T-helper 2 cell (primary cell): Measurements from ENCODE around the gene OR5AU1.
"Not testable (repeated sequence)": the region's sequence is repeated elsewhere in the genome, so short reads cannot be mapped to it uniquely, and the experiment has no call there.

ENCODE experiments used
- DNase-seq, 5 experiments: peaks; one replicate each; pipeline versions ENCODE4 v3.0.0 to v3.0.0-alpha.2; 2012 to 2022

Gene OR5AU1

DNA sequence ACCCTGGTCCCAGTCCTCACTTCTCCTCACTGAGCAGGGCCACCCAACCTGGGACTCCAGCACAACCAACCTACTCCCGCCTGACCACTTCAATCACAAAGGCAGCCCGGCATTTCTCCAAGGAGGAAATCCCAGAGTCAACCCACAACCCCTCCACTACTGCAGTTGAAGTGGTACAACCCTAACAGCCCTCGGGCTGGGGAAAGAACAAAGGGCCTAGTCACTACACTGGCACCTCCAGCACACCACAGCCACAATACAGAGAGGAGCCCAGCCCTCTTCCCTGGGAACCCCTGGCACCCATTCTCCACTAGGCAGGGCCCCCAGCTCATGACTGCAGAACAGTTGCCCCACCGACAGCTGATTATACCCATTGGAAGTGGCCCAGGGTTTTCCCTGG is 13.7 kb upstream of the OR5AU1 start:
- DNase-seq: no peak

DNA sequence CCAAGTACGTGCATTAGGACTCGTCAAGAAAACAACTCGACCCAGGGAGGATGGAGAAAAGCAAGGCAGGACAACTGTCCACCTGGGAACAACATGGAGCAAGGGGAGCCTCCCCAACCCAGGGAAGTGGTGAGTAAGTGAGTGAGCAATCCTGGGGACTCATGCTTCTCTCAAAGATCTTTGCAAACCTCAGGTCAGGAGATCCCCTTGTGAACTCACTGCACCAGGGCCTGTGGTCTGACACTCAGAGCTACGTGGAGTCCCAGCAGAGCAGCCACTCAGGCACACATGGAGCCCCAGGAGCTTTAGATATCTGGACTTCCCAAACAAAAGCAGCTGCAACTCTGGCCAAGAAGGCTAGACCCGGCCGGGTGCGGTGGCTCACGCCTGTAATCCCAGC is 12.2 kb upstream of the OR5AU1 start:
- no peak for DNase-seq

DNA sequence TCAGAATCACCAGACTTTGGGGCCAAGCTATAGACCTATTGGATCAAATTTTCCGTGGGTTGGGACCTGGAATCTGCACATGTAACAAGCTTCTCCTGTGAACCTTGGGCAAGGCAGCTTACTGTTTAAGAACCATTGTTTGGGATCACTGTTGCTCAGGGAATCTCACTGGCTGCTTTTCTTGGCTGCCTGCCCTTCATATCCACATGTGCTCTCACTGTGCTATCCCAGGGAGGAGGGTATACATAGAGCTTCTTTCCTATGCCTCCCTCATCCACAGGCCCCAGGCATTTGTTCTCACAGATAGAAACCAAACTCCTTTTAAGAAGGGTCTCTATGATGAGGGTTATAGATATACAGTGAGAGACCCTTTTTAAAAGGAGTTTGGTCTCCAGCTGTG is 9.8 kb upstream of the OR5AU1 start:
- not testable (repeated sequence) for DNase-seq

DNA sequence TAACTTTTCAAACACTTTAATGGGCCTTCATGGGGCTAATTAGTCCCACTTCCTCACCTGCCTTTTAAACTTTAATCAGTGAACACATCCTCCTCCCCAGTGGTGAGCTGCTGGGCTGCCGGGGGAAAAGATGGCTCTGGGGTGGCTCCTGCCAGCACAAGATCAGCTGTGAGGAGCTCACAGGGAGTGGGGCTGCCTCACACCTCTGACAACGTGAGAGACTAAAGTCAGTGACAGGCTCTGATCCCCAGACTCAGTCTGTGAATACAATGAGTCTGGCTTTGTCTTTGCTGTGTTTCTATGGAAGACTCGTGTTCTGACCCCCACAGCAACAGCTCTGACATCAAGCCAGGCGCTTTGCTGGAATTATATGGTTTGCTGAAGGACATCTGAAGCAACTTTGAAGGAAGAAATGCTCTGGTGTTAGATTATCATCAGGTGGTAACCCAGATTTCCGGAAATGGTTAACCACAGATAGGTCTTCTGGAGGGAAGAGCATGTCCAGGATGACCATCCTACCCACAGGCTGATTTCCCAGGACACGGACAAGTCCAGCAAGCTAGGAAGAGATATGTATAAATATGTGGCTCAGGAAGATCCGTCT is 9.2 kb upstream of the OR5AU1 start:
- DNase-seq: not testable (repeated sequence)

DNA sequence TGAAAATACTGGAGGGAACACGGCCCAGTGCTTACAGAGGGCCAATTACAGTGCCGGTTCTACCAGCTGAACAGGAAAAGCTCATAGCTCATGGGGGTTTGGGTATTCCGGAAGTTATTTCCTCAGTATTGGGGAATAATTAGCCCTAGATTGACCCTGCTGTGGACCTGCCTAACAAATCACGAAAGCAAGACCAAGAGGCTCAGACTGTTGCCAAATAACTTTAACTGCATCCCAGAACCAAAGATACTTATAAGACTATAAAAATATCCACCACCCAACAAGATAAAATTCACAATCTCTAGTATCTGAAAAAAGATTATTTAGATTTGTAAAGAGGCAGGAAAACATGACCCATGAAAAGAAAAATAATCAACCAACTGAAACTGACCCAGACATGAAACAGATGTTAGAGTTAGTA is 8.0 kb upstream of the OR5AU1 start:
- no peak for DNase-seq

DNA sequence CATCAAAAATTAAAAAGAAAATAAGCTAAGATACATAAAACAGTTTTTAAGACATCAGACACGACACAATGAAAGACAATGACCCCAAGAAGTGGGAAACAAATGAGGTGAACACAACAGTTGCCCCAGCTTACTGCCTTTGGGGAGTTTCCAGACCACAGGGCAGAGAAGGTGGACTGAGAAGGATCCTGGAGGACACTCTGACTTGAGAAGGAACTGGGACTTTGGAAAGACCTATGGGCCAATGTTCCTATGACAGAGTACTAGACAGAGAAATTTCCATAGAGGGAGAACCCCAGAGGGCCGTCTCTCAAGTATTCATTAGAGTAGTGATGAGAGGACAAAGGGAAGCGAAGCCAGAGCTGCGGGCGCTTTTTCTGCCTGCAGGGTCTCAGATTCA is 6.2 kb upstream of the OR5AU1 start:
- no peak for DNase-seq

DNA sequence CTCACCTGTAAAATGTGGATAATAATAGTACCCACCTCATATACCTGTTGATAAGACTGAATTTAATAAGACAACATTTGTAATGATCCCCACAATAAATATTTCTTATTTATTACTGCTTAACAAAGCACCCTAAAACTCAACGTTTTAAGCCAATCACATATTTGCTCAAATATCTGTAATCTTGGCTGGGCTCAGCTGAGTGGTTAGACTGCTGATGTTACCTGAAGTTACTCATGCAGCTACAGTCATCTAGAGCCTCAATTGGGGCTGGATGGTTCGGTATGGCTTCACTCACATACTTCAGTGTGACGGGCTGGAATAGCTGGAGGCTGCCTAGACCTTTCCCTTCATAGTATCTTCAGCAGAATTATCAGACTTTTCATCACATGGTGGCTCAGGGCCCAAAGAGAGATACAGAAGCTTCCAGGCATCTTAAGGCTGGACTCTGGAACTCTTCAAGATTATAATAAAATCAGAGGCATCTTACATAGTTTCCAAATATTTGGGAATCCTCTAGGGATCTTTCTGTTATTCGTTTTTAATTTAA is 4.3 kb upstream of the OR5AU1 start:
- no peak for DNase-seq

DNA sequence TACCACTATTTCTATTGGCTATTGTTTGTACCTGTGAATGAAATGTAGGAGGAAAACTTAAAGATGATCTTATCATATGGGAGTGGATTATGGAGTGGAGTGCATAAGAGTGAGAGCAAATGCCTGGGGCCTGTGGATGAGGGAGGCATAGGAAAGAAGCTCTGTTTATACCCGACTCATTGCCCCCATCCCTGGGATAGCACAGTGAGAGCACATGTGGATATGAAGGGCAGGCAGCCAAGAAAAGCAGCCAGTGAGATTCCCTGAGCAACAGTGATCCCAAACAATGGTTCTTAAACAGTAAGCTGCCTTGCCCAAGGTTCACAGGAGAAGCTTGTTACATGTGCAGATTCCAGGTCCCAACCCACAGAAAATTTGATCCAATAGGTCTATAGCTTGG is 2.3 kb upstream of the OR5AU1 start:
- DNase-seq: not testable (repeated sequence)

DNA sequence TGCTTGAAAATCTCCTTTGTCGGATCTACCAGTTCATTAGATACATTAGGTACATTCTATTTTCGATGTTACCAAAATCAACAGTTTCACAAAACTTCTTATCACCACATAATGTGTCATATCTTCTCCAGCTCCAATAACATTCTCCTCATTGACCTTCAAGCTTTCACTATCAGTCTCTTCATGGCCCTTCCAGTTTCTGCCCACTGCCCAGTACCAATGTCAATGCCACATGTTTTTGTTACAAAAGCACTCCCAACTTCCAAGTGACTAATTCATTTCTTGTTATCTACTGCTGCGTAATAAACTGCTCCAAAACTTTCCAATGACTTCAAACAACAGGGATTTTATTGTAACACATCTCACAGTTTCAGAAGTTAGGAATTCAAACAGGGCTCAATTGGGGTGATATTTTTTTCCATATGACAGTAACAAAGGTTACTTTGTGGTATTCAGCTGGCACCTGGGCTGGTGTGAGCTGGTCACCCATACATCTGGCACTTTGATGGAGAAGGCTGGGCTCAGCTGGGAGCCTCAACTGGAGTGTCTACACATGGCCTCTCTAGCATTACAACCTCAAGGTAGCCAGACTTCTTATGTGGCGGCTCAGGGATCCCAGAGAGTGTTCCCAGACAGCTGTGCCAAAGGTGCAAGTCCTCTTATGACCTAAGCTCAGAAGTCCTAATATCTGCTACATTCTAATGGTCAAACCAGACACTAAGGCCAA is 6.1 kb downstream of the OR5AU1 start:
- no peak for DNase-seq

DNA sequence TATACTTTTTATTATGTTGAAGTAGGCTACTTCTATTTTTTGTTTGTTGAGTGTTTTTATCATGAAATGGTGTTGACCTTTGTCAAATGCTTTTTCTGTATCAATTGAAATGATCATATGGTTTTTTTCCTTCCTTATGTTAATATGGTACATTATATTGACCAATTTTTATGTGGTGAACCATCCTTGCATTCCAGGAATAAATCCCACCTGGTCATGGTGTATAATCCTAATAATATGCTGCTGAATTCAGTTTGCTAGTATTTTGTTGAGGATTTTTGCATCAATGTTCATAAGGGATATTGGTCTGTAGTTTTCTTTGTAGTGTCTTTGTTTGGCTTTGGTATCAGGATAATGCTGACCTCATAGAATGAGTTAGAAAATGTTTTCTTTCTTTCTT is 10.4 kb downstream of the OR5AU1 start:
- DNase-seq: no peak

DNA sequence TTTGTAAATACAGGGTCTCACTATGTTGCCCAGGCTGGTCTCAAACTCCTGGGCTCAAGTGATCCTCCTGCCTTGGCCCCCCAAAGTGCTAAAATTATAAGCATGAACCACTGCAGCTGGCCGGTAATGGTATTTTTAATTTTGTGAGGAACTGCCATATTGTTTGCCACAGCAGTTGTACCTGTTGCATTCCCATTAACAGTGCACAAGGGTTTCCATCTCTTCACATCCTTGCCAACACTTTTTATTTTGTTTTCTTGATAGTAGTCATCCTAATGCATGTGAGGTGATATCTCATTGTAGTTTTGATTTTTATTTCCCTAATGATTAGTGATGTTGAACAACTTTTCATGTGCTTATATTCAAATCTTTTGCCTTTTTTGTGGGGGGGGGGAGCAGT is 13.5 kb downstream of the OR5AU1 start:
- DNase-seq: no peak

DNA sequence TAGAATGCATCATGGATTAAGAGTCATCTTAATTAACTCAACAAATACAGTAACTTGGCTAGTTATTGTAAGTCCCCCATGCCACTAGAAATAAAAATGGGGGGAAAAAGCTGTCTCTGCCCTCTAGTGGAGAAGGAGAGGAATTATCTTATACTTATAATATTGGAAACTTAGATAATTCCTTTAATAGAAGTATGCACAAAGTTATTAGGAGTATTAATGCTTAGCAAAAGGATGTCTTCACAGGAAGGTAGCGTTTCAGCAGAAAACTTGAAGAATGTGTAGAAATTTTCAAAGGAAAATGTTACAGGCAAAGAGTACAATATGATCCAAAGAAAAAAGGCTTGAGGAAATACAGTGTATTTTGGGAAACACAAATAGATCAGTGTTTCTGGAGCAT is 19.8 kb downstream of the OR5AU1 start:
- peak in 1 of 5 experiments; percentile 14 for DNase-seq

DNA sequence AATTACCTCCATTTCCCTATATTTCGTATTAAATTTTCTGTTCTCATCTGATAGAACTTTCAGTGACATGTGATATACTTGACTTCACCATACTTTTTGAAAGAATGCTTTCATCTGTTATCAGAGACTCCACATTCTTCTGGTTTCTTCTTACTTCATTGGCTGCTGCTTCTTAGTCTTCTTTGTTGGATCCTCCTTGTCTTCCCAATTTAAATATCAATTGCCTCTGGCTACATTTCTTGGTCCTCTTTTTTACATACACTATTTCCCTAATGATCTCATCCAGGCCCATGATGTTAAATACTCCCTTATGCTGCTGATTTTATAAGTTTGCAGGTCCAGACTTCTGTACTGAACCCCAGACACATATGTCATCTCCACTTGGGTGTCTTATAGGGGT is 22.0 kb downstream of the OR5AU1 start:
- DNase-seq: no peak

DNA sequence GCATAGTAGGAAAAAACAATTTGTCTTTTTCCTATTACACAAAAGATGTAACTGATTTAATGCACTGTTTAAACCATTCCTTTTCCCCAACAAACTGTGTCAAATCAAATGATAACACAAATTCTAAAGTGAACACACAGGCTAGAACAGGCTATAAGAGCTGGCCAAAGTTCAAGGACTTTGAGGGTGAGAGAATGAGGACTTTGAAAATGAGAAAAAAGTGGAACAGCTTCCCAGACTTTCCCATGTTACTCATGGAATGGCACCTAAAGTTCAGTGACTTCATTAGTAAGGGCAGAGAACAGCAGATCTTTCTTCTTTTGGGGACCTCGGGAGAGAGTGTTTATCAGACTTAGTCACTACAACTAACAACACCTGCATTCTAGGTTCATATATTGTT is 32.4 kb downstream of the OR5AU1 start:
- no peak for DNase-seq

DNA sequence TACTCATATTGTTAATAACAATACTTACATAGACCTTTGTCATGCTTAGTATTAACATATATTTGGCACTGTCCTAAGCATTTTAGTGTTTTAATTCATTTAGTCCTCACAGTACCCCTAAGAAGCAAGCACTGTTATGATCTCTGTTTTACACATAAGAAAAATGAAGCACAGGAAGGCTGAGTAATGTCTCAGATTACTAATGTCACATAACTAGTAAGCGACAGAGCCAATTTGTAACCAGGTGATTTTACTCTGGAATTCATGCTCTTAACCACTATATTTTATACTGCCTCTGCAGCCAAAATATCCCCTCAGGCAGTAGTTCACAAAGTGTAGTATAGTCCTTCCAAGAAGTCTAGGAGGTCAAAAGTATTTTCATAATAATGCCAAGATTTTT is 34.7 kb downstream of the OR5AU1 start:
- no peak for DNase-seq

DNA sequence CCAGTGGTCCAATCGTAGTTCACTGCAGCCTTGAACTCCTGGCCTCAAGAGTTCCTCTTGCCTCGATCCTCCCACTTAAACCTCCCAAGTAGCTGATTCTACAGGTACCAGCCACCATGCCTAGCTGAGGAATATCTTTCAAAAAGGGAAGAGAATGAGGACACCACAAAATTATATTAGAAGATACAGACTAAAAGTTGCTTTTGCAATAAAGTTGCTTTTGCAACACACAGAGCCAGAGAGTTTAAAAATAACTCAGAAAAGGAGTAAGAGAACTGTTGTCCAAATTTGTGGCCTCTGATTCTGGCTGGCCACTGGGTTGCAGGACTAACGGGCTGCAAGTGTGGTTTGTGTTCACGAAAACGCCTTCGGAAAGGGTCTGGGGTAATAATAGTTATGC is 35.2 kb downstream of the OR5AU1 start:
- no peak for DNase-seq

DNA sequence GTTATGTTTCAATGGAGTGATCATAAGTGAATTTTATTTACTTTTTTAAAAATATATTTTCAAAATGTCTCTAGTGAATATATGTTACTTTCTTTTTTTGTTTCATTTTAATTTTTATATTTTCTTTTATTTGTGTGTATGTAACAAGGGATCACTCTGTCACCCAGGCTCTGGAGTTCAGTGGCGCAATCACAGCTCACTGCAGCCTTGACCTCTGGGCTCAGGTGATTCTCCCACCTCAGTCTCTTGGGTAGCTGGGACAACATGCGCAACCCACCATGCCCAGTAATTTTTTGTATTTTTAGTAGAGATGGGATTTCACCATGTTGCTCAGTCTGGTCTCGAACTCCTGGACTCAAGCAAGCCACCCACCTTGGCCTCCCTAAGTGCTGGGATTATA is 36.9 kb downstream of the OR5AU1 start:
- DNase-seq: no peak

DNA sequence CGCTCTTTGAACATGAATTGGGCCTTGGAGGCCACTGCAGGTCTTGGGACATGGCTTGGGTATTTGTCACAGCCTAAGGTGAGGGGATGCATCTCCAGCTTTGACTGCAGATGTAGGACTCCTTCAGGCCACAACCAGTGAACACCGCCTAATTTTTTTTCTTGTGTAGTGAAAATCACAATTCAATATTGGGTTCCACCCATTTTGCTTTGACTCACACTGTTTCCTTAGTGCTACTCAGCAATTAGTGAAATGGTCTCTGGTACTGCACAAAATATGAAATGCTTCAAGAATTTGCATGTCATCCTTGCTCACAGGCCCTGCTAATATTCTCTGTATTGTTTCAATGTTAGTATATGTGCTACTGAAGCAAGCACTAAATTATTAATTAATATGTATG is 42.5 kb downstream of the OR5AU1 start:
- no peak for DNase-seq

DNA sequence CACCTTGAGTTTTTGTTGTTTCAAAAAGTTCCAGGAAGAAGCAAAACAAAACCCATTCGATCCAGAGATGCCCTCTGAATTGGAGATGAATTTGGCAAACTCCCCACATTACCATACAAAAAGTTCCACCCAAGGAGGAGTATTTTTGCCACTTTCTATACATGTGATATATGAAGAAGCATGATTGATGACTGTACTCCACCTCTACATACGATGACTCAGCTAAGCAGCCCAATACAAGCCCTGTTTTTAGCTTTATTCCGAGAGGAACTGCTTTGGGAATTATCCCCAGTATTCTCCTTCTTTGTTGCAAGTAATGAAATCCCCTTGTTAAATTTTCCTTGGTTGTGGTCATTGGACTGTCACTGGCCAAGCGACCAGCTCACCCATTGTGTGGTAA is 43.6 kb downstream of the OR5AU1 start:
- no peak for DNase-seq

DNA sequence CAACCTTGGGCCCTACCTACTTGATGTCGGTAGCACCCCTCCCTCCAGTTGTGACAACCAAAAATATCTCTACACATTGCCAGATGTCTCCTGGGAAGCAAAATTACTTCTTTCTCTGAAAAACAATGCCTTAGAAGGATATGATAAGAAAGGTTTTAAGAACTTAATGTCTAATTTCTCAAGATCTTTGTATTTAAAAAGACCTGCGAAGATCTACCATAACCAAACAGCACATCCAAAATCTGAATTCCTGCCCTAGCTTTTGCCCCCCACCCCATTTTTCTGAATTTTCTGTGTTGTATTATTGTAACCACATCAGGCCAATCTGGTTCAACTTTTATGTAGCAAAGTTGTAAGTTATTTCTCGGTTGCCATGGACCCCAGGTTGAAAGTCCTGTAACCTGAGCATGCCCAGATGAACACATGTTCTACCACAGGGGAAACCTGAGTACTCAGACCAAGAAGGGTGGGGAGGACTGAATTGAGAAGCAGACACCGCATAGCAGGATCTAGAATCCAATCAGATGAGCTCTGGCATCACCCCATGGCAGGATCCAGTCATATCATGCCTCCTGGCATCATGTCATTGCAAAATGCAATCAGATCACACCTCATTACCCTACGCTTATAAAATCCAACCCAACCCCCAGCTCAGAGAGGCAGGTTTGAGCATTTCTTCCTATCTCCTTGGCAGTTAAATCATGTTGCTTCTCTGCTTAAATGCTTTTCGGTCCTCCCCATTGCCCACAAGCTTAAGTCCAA is 46.3 kb downstream of the OR5AU1 start:
- peak in 1 of 5 experiments; percentile 88 for DNase-seq

DNA sequence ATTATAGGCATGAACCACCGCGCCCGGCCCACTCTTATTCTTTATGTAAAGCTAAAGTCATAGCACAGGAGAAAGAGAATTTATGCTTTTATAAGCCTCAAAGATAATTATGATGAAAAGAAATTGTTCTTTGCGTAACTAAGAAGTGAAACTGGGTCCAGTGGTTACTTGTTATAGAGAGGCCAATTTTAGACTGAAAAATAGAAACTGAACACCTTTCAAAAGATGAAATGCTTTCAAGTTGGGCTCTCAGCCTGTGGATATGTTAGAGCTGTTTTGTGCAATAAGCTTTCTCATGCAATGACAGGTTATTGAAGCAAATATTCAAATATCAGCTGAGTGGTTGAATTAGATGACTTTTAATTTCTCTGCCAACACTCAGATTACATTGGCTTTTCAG is 47.1 kb downstream of the OR5AU1 start:
- no peak for DNase-seq

DNA sequence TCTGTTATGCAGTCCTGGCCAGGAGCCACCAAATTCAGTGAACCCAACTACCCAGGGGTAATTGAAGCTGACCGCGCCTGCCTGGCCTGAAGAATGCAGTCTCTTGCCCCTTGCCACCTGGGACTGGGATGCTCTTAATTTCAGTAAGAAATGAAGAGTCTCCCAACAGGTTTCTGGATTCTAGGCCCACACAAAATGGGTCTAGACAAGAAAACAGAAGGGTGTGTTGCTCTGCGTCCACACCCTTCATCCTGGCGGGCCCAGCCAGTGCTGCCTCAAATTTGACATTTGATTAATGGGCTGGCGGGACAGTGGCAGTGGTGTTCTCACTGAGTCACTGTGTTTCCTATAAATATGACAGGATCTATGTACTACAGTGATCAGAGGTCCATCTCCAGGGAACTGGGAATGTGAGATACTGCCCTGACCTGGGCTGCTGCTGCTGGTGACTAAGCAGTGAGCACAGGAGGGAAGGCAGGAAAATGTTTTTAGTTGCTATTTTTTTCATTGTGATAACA is 48.5 kb downstream of the OR5AU1 start:
- no peak for DNase-seq

DNA sequence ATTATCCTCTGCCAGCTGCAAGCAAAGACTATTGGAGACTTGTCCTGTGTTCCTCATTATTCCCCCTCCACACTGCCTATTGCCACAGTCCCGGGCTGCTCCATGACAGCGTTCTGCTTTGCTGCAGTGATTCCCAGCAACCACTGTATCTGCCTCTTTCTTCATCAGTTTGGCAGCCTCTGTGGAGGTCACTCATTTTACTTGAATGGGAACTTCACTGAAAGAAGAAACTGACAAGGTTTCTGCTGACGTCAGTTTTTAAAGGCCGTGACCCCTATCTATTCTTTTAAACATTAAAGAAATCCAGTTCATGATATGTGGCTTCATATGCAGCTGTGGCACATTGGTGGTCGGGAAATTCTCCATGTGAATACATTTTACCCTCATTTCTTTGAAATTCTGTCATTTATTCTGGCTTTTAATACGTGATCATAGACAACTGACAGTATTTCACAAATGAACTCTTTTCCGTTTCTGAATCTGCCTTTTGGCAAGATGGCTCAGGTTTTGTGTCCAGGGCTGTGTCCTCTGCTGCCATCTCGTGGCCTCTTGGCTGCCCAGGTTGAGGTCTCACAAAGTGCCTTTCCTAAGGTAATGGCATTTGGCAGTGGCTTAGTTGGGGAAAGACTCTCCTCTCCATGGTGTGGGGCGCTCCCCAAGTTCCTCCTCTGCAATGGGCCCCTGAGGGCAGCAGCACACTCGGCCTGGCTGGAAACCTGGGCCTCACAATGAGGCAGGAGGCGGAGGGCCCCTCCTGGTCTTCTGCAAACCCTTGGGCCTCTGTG is 49.2 kb downstream of the OR5AU1 start:
- peak; percentile 47 to 79 (median 64) for DNase-seq
